HCEC 1CT (cell line): ENCODE measurements around the gene THBD.

Experiments
- DNase-seq: peaks from one replicate; pipeline ENCODE4 v3.0.0-alpha.2; 2017

Gene THBD

GRCh38 chr20:23084282-23084844, 34.9 kb upstream of the THBD start:
- DNase-seq, result no peak

- DNase-seq, result no peak
Measured at GRCh38 chr20:23083553-23084220, 34.2 kb upstream of the THBD start.

GRCh38 chr20:23082846-23083552, 33.5 kb upstream of the THBD start:
- DNase-seq, result no peak

- DNase-seq, result no peak
Measured at GRCh38 chr20:23081263-23081819, 31.9 kb upstream of the THBD start.

- DNase-seq, result no peak
Measured at GRCh38 chr20:23080521-23080920, 31.0 kb upstream of the THBD start.

GRCh38 chr20:23079926-23080325, 30.5 kb upstream of the THBD start:
- DNase-seq, result no peak

GRCh38 chr20:23079016-23079351, 29.5 kb upstream of the THBD start:
- DNase-seq, result no peak

GRCh38 chr20:23078351-23079015, 29.0 kb upstream of the THBD start:
- peak; percentile 57 for DNase-seq

GRCh38 chr20:23077277-23077676, 27.8 kb upstream of the THBD start:
- DNase-seq, result no peak

- no peak for DNase-seq
Measured at GRCh38 chr20:23074052-23074451, 24.6 kb upstream of the THBD start.

- no peak for DNase-seq
Measured at GRCh38 chr20:23072892-23073586, 23.6 kb upstream of the THBD start.

- no peak for DNase-seq
Measured at GRCh38 chr20:23071996-23072395, 22.5 kb upstream of the THBD start.

GRCh38 chr20:23071398-23071797, 21.9 kb upstream of the THBD start:
- DNase-seq, result no peak

GRCh38 chr20:23069108-23069507, 19.6 kb upstream of the THBD start:
- no peak for DNase-seq

- DNase-seq, result no peak
Measured at GRCh38 chr20:23068283-23068682, 18.8 kb upstream of the THBD start.

GRCh38 chr20:23066772-23067171, 17.3 kb upstream of the THBD start:
- no peak for DNase-seq

GRCh38 chr20:23065266-23066201, 16.1 kb upstream of the THBD start:
- DNase-seq, result no peak

- DNase-seq, result no peak
Measured at GRCh38 chr20:23063581-23063980, 14.1 kb upstream of the THBD start.

- DNase-seq, result no peak
Measured at GRCh38 chr20:23063168-23063567, 13.7 kb upstream of the THBD start.

- DNase-seq, result no peak
Measured at GRCh38 chr20:23062632-23063031, 13.2 kb upstream of the THBD start.

- peak; percentile 83 for DNase-seq
Measured at GRCh38 chr20:23061734-23062561, 12.5 kb upstream of the THBD start.
